Measurements from ENCODE around the gene OGFOD3. TPM values are rescaled to one million over a fixed set of nuclear protein-coding genes. Genes with fewer than 3 reads are reported as not detected.

The OGFOD3 gene
- total RNA-seq, 1 experiment from 2014 or later: 25.0 TPM

- peak; percentile 79 for DNase-seq (ENCODE audit: low spot score)
- intact Hi-C loops (cut with micrococcal nuclease; ENCODE audit: unreplicated experiment): no loop called here
- no peak overlapping the region for H3K4me3 ChIP-seq (ENCODE audit: low read depth, low read length, poor library complexity, severe bottlenecking)
- peaks cover 10% of the 10 kb centered on the region for H3K36me3 ChIP-seq (ENCODE audit: insufficient read depth, low read length, poor library complexity, severe bottlenecking)
- no peak overlapping the region for H3K27ac ChIP-seq (ENCODE audit: low read depth, low read length, poor library complexity, severe bottlenecking)
- no TSS peak for BruUV-seq (replicated peaks)
- POLR2A ChIA-PET (ENCODE audit: low non-redundant PET): no interaction called here
- TF ChIP-seq, protein P1, sequence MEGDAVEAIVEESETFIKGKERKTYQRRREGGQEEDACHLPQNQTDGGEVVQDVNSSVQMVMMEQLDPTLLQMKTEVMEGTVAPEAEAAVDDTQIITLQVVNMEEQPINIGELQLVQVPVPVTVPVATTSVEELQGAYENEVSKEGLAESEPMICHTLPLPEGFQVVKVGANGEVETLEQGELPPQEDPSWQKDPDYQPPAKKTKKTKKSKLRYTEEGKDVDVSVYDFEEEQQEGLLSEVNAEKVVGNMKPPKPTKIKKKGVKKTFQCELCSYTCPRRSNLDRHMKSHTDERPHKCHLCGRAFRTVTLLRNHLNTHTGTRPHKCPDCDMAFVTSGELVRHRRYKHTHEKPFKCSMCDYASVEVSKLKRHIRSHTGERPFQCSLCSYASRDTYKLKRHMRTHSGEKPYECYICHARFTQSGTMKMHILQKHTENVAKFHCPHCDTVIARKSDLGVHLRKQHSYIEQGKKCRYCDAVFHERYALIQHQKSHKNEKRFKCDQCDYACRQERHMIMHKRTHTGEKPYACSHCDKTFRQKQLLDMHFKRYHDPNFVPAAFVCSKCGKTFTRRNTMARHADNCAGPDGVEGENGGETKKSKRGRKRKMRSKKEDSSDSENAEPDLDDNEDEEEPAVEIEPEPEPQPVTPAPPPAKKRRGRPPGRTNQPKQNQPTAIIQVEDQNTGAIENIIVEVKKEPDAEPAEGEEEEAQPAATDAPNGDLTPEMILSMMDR (conservative IDR thresholded peaks at IDR 0.05; ENCODE audit: low read depth, low read length): no peak
- TF ChIP-seq EZH2 (IDR thresholded peaks at IDR 0.05; ENCODE audit: borderline replicate concordance, low read depth, low read length, poor library complexity, severe bottlenecking): no peak
- H3K27me3 ChIP-seq (replicated peaks; ENCODE audit: insufficient read depth, low read depth, low read length, poor library complexity): no peaks in the 10 kb centered on the region
- no peaks in the 10 kb centered on the region for H3K9me3 ChIP-seq (ENCODE audit: low read depth, low read length, poor library complexity, severe bottlenecking)
- peaks cover 10% of the 10 kb centered on the region for H3K4me1 ChIP-seq (ENCODE audit: insufficient read depth, low read length, poor library complexity, severe bottlenecking)
- CTCF ChIA-PET: no interaction called here
Measured at GRCh38 chr17:82440991-82441627, 22.7 kb upstream of the OGFOD3 start.

GRCh38 chr17:82440469-82440981, 22.1 kb upstream of the OGFOD3 start:
- BruUV-seq (replicated peaks): no TSS peak
- Histone ChIP-seq H3K27ac (ENCODE audit: low read depth, low read length, poor library complexity, severe bottlenecking) (no peak overlapping the region), H3K9me3 (ENCODE audit: low read depth, low read length, poor library complexity, severe bottlenecking) (no peaks in the 10 kb centered on the region), H3K4me3 (ENCODE audit: low read depth, low read length, poor library complexity, severe bottlenecking) (no peak overlapping the region), H3K4me1 (ENCODE audit: insufficient read depth, low read length, poor library complexity, severe bottlenecking) (peaks cover 10% of the 10 kb centered on the region), H3K27me3 (replicated peaks; ENCODE audit: insufficient read depth, low read depth, low read length, poor library complexity) (no peaks in the 10 kb centered on the region), H3K36me3 (ENCODE audit: insufficient read depth, low read length, poor library complexity, severe bottlenecking) (peaks cover 6% of the 10 kb centered on the region)
- intact Hi-C loops (cut with micrococcal nuclease; ENCODE audit: unreplicated experiment): no loop called here
- POLR2A ChIA-PET (ENCODE audit: low non-redundant PET): no interaction called here
- no peak for TF ChIP-seq EZH2 (IDR thresholded peaks at IDR 0.05; ENCODE audit: borderline replicate concordance, low read depth, low read length, poor library complexity, severe bottlenecking)
- TF ChIP-seq, protein P1 (conservative IDR thresholded peaks at IDR 0.05; ENCODE audit: low read depth, low read length): no peak
- no peak for DNase-seq (ENCODE audit: low spot score)
- CTCF ChIA-PET: no interaction called here

DNA sequence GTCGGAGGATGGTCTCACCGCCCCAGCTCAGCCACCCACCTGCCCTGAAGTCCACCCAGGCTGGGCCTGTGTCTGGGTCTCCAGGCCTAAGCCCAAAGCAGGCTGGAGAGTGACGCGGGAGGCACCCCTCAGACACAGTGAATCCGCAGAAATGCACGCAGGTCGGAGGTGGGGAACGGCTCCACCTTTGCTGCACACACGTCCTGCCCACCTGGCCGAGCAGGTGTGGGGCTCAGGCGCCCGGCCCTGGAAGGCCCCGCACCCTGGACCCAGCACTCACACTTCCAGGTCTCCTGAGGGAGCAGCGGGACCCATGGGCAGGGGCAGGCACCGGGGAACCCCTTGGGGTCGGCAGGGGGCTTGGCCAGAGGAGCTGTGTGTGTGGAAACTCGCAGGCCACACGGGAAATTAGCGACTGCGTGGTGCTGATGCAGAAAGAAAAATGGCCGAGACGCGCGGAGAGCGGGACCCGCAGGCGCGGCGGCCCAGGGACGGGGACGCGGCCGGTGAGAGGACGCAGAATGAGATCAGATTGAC, 21.5 kb upstream of the OGFOD3 start:
- BruUV-seq (replicated peaks): no TSS peak

More for the DNA sequence above, 21.5 kb upstream of the OGFOD3 start:
- no peak for DNase-seq (ENCODE audit: low spot score)
- H3K27me3 ChIP-seq (replicated peaks; ENCODE audit: insufficient read depth, low read depth, low read length, poor library complexity): no peaks in the 10 kb centered on the region
- H3K4me1 ChIP-seq (ENCODE audit: insufficient read depth, low read length, poor library complexity, severe bottlenecking): peaks cover 10% of the 10 kb centered on the region
- H3K36me3 ChIP-seq (ENCODE audit: insufficient read depth, low read length, poor library complexity, severe bottlenecking): peaks cover 6% of the 10 kb centered on the region
- H3K4me3 ChIP-seq (ENCODE audit: low read depth, low read length, poor library complexity, severe bottlenecking): no peak overlapping the region
- TF ChIP-seq, protein P1 (conservative IDR thresholded peaks at IDR 0.05; ENCODE audit: low read depth, low read length): no peak
- TF ChIP-seq EZH2 (IDR thresholded peaks at IDR 0.05; ENCODE audit: borderline replicate concordance, low read depth, low read length, poor library complexity, severe bottlenecking): no peak
- intact Hi-C loops (cut with micrococcal nuclease; ENCODE audit: unreplicated experiment): no loop called here
- ChIA-PET CTCF (no interaction called here), POLR2A (ENCODE audit: low non-redundant PET) (no interaction called here)
- H3K9me3 ChIP-seq (ENCODE audit: low read depth, low read length, poor library complexity, severe bottlenecking): no peaks in the 10 kb centered on the region
- no peak overlapping the region for H3K27ac ChIP-seq (ENCODE audit: low read depth, low read length, poor library complexity, severe bottlenecking)

Data from A673 (cell line).